ENCODE data around the gene C1orf53.
"Not testable (repeated sequence)": the region's sequence is repeated elsewhere in the genome, so short reads cannot be mapped to it uniquely, and the experiment has no call there.

Gene C1orf53

GRCh38 chr1:197927908-197928665 lies 25.7 kb downstream of the C1orf53 start:
- in situ Hi-C loops (cut with MboI; ENCODE audit: low pct_unique_long_range_greater_than_20kb, low sequenced_read_pairs, unreplicated experiment): no loop called here
- no peak for DNase-seq (ENCODE audit: low spot score)
- TF ChIP-seq, protein P1, sequence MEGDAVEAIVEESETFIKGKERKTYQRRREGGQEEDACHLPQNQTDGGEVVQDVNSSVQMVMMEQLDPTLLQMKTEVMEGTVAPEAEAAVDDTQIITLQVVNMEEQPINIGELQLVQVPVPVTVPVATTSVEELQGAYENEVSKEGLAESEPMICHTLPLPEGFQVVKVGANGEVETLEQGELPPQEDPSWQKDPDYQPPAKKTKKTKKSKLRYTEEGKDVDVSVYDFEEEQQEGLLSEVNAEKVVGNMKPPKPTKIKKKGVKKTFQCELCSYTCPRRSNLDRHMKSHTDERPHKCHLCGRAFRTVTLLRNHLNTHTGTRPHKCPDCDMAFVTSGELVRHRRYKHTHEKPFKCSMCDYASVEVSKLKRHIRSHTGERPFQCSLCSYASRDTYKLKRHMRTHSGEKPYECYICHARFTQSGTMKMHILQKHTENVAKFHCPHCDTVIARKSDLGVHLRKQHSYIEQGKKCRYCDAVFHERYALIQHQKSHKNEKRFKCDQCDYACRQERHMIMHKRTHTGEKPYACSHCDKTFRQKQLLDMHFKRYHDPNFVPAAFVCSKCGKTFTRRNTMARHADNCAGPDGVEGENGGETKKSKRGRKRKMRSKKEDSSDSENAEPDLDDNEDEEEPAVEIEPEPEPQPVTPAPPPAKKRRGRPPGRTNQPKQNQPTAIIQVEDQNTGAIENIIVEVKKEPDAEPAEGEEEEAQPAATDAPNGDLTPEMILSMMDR (IDR thresholded peaks at IDR 0.05; ENCODE audit: extremely low read depth, insufficient read depth, missing control alignments): no peak

DNA sequence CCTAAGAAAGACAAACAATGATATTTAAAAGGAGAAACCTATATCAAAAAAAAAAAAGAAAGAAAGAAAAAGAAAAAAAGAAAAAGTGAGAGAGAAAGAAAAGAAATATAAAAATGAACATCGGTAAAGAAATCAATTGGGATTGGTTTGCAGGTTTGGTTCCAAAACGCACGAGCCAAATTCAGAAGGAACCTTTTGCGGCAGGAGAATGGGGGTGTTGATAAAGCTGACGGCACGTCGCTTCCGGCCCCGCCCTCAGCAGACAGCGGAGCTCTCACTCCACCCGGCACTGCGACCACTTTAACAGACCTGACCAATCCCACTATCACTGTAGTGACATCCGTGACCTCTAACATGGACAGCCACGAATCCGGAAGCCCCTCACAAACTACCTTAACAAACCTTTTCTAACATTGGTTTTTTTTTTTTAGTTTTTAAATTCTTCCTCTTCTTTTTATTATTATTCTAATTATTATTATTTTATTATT lies 26.5 kb downstream of the C1orf53 start:
- peak; percentile 23 for DNase-seq (ENCODE audit: low spot score)
- TF ChIP-seq, protein P1 (IDR thresholded peaks at IDR 0.05; ENCODE audit: extremely low read depth, insufficient read depth, missing control alignments): no peak
- in situ Hi-C loops (cut with MboI; ENCODE audit: low pct_unique_long_range_greater_than_20kb, low sequenced_read_pairs, unreplicated experiment): no loop called here

GRCh38 chr1:197933016-197933415 lies 30.6 kb downstream of the C1orf53 start:
- in situ Hi-C loops (cut with MboI; ENCODE audit: low pct_unique_long_range_greater_than_20kb, low sequenced_read_pairs, unreplicated experiment): no loop called here
- TF ChIP-seq, protein P1 (IDR thresholded peaks at IDR 0.05; ENCODE audit: extremely low read depth, insufficient read depth, missing control alignments): no peak
- DNase-seq (ENCODE audit: low spot score): no peak

DNA sequence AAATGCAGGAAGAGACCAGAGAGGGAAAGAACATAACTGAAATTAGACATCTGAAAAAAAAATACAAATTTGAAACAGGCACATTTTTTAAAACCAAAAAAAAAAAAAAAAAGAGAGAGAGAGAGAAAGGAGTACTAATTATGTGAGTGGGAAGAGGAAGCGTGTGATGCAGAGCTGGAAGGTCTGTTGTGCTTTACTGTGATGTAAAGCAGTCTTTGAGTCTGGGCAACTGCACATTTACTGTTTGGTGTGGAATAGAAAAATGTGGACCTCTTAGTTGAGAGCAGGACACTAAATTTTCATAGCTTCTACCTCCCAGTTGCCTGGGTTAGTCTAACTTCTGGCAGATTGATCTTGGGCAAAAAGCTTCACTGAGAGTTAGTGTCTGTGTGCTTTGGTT lies 31.2 kb downstream of the C1orf53 start:
- in situ Hi-C loops (cut with MboI; ENCODE audit: low pct_unique_long_range_greater_than_20kb, low sequenced_read_pairs, unreplicated experiment): no loop called here
- TF ChIP-seq, protein P1 (IDR thresholded peaks at IDR 0.05; ENCODE audit: extremely low read depth, insufficient read depth, missing control alignments): no peak
- no peak for DNase-seq (ENCODE audit: low spot score)

DNA sequence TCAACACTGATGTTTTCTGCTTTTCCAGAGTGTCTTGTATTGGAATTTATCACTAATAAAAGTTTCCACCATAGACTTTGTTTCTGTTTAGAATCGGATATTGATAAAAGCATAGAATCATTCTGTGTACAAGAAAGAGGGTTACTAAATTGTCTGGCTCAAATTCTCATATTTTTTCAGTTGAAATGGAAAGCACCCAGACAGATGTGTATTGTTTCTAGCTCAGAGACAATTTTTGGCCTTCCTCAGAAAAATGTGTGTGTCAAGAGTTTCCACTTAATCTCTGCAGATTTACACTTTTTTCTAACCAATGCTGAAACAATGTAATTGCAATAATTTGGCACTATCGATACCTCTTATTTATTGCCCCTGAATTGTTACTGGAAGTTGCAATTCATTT lies 35.0 kb downstream of the C1orf53 start:
- no peak for DNase-seq (ENCODE audit: low spot score)
- TF ChIP-seq, protein P1 (IDR thresholded peaks at IDR 0.05; ENCODE audit: extremely low read depth, insufficient read depth, missing control alignments): no peak

GRCh38 chr1:197937892-197938291 lies 35.5 kb downstream of the C1orf53 start:
- TF ChIP-seq, protein P1 (IDR thresholded peaks at IDR 0.05; ENCODE audit: extremely low read depth, insufficient read depth, missing control alignments): no peak
- in situ Hi-C loops (cut with MboI; ENCODE audit: low pct_unique_long_range_greater_than_20kb, low sequenced_read_pairs, unreplicated experiment): no loop called here
- no peak for DNase-seq (ENCODE audit: low spot score)

More for the DNA sequence above, 35.0 kb downstream of the C1orf53 start:
- in situ Hi-C loops (cut with MboI; ENCODE audit: low pct_unique_long_range_greater_than_20kb, low sequenced_read_pairs, unreplicated experiment): no loop called here

- DNase-seq (ENCODE audit: low spot score); in situ Hi-C loops (cut with MboI; ENCODE audit: low pct_unique_long_range_greater_than_20kb, low sequenced_read_pairs, unreplicated experiment): not testable (repeated sequence)
Measured at GRCh38 chr1:197939159-197939980, 36.9 kb downstream of the C1orf53 start.
